ENCODE results near the gene AGRN.

Gene AGRN

GRCh38 chr1:1035291-1035943 is 15.5 kb downstream of the AGRN start:
- DNase-seq: no peak

- DNase-seq: no peak
These were observed 17.7 kb downstream of the AGRN start for GRCh38 chr1:1037366-1038327.

DNA sequence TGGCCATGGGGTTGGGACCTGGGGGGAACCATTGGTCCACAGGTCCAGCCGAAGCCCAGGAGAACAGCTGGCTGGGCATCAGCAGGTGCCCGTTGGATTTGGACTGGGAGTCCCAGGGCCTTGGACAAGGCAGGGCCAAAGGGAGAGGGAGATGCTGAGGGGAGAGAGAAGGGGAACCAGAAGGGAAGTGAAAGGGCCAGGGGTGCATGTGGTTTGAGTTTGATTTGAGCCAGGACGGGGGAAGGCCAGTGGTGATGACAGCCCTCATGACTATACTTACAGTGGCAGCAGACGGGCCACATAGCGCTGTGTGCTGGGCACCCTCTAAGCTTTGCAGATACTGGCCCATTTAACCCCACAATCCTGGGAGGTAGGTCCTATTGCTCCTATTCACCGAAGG is 18.8 kb downstream of the AGRN start:
- DNase-seq: no peak

- no peak for DNase-seq
These were observed 19.4 kb downstream of the AGRN start for GRCh38 chr1:1039145-1039910.

DNA sequence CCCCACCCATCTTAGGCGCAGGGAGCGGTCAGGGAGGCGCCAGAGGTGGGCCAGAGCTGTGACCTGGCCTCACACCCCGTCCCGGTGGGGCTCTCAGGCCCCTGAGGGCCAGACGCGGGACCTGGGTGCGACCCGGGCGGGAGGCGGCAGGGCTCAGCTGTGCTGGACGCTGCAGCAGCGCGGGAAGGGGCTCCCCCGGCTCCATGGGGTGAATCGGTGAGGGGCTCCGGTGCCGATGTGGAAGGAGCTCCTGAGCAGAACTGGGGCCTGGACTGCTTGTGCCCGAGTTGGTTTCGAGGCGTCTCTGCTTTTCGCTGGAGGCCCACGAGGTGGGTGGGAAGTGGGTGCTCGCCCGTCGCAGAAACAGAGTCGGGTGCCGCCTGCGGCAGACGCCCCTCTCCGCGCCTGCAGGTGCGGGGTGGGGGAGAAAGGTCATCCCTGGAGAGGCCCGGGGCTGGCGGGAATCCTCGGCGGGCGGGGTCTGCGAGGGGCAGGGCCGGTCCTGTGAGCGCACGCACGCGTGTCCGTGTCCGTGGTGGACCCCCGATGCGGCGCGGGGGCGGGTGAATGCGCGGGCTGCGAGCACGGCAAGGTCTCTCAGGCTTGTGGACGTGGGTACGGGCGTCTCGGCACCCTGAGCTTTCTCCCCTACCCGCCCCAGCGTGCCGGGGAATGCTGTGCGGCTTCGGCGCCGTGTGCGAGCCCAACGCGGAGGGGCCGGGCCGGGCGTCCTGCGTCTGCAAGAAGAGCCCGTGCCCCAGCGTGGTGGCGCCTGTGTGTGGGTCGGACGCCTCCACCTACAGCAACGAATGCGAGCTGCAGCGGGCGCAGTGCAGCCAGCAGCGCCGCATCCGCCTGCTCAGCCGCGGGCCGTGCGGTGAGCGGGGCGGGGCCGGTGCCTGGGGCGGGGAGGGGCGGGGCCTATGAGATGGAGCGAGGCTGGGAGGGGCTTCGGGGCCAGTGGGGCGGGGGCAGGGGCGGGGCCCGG is 20.4 kb downstream of the AGRN start:
- DNase-seq: peak in 43 of 51 donors; percentile 17 to 87 (median 53)

DNA sequence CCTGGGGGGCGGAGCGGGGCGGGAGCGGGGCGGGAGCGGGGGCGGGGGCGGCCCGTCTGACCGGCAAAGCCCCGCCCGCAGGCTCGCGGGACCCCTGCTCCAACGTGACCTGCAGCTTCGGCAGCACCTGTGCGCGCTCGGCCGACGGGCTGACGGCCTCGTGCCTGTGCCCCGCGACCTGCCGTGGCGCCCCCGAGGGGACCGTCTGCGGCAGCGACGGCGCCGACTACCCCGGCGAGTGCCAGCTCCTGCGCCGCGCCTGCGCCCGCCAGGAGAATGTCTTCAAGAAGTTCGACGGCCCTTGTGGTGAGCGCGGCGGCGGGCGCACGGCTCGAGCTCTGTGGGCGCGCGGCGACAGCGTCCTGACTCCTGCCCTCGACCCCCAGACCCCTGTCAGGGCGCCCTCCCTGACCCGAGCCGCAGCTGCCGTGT is 21.2 kb downstream of the AGRN start:
- no peak for DNase-seq

GRCh38 chr1:1041873-1042272 is 22.0 kb downstream of the AGRN start:
- DNase-seq: no peak

GRCh38 chr1:1042835-1043234 is 22.9 kb downstream of the AGRN start:
- DNase-seq: no peak

GRCh38 chr1:1043411-1043810 is 23.5 kb downstream of the AGRN start:
- DNase-seq: no peak

- no peak for DNase-seq
These were observed 24.0 kb downstream of the AGRN start for GRCh38 chr1:1043921-1044320.

DNA sequence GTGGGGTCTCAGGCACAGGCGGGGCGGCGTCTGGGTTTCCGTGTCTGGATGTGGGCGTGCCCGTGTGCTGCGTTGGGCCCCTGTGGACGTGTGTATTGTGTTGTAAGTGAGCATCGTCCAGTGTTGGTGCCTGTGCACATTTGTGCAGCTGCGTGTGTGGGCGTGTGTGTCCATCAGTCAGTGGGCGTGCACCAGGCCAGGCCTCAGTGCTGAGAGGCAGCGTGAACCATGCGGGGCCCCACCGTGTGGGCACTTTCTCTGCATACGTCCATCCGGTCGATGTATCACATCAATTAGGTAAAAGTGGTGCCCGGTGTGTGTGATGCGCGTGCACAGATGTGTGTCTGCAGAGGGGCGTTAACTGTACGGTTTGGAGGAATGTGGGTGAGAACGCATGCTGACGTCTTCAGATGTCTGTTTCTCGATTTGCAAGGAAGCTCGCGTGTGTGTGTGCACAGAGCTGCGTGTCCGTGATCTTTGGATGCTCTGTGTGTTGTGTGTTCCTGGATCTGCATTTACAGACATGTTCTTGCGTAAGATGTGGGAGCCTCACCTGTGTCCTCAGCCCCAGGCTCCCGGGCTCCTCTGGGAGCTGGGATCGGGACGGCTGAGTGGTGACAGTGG is 24.6 kb downstream of the AGRN start:
- DNase-seq: no peak

GRCh38 chr1:1045129-1045528 is 25.2 kb downstream of the AGRN start:
- DNase-seq: no peak

DNA sequence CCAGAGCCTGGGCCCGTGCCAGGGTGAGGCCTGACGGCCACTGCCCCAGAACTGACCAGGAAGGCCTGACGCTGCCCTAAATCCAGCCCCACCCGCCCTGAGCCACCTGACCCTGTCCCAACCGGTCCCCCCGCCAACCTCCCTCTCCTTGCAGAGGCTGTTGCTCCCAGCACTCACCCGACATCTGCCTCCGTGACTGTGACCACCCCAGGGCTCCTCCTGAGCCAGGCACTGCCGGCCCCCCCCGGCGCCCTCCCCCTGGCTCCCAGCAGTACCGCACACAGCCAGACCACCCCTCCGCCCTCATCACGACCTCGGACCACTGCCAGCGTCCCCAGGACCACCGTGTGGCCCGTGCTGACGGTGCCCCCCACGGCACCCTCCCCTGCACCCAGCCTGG is 26.3 kb downstream of the AGRN start:
- no peak for DNase-seq

DNA sequence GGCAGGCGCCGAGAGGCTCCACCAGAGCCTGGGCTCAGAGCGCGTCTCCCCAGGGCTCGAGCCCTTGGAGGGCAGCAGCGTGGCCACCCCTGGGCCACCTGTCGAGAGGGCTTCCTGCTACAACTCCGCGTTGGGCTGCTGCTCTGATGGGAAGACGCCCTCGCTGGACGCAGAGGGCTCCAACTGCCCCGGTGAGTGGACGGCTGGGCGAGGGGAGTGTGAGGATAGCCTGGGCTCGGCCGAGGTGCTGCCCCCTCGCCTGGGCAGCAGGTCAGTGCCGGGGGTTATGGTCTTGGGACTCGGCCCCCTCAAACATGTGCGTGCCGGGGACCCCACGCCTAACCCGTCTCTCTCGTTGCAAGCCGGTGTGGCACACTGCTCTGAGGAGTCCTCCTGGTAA is 26.8 kb downstream of the AGRN start:
- DNase-seq: no peak

DNA sequence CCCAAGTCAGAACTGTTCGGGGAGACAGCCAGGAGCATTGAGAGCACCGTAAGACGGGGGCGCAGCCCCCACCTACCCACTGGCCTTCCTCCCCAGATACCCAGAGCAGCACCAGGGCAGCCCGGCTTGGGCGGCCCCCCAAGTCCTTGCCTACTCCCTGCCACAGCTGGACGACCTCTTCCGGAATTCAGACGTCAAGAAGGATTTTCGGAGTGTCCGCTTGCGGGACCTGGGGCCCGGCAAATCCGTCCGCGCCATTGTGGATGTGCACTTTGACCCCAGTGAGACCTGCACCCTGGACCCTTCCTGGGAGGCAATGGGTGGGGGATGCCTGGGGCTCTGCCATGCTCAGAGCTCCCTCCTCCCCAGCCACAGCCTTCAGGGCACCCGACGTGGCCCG is 27.5 kb downstream of the AGRN start:
- no peak for DNase-seq

- no peak for DNase-seq
These were observed 28.0 kb downstream of the AGRN start for GRCh38 chr1:1047963-1048362.

DNA sequence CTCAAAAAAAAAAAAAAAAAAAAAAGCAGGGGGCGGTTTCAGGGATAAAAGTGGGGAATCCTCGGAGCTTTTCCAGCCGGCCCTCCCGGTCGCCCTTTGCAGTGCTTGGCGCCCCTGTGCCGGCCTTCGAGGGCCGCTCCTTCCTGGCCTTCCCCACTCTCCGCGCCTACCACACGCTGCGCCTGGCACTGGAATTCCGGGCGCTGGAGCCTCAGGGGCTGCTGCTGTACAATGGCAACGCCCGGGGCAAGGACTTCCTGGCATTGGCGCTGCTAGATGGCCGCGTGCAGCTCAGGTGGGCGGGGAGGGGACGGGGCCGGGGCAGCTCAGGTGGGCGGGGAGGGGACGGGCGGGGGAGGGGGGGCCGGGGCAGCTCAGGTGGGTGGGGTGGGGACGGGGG is 28.8 kb downstream of the AGRN start:
- DNase-seq: no peak

DNA sequence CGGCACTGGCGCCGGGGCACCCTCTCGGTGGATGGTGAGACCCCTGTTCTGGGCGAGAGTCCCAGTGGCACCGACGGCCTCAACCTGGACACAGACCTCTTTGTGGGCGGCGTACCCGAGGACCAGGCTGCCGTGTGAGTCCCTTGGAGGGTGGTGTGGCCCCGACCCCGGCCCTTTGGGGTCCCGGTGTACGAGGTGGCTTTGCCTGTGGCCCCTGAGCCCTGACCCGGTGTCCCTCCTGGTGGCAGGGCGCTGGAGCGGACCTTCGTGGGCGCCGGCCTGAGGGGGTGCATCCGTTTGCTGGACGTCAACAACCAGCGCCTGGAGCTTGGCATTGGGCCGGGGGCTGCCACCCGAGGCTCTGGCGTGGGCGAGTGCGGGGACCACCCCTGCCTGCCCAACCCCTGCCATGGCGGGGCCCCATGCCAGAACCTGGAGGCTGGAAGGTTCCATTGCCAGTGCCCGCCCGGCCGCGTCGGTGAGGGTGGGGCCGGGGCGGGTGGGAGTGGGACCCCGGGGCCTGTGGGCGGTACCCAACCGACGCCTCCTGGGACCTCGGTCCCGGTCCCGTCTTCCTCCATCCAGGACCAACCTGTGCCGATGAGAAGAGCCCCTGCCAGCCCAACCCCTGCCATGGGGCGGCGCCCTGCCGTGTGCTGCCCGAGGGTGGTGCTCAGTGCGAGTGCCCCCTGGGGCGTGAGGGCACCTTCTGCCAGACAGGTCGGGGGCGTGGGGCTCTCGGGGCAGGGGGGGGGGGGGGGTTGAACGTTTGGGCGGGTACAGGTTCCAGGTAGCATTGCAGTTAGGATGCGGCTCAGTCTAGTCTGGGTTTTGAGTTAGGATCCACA is 29.6 kb downstream of the AGRN start:
- DNase-seq: no peak

- DNase-seq: no peak
These were observed 30.7 kb downstream of the AGRN start for GRCh38 chr1:1050577-1051052.

All from hypothalamus (tissue), 51 donors.